Measurements from ENCODE around the gene PHYHD1. TPM values are rescaled to one million over a fixed set of nuclear protein-coding genes. Genes with fewer than 3 reads are reported as not detected.

Gene PHYHD1
- total and polyA plus RNA-seq, 2 of the 13 experiments (the other 11 are each of a cell fraction or from before 2014, with no cell fraction given): 10.6 to 25.3 TPM

- TF ChIP-seq, protein P1, sequence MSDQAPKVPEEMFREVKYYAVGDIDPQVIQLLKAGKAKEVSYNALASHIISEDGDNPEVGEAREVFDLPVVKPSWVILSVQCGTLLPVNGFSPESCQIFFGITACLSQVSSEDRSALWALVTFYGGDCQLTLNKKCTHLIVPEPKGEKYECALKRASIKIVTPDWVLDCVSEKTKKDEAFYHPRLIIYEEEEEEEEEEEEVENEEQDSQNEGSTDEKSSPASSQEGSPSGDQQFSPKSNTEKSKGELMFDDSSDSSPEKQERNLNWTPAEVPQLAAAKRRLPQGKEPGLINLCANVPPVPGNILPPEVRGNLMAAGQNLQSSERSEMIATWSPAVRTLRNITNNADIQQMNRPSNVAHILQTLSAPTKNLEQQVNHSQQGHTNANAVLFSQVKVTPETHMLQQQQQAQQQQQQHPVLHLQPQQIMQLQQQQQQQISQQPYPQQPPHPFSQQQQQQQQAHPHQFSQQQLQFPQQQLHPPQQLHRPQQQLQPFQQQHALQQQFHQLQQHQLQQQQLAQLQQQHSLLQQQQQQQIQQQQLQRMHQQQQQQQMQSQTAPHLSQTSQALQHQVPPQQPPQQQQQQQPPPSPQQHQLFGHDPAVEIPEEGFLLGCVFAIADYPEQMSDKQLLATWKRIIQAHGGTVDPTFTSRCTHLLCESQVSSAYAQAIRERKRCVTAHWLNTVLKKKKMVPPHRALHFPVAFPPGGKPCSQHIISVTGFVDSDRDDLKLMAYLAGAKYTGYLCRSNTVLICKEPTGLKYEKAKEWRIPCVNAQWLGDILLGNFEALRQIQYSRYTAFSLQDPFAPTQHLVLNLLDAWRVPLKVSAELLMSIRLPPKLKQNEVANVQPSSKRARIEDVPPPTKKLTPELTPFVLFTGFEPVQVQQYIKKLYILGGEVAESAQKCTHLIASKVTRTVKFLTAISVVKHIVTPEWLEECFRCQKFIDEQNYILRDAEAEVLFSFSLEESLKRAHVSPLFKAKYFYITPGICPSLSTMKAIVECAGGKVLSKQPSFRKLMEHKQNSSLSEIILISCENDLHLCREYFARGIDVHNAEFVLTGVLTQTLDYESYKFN (CRISPR knock-in tag; conservative IDR thresholded peaks at IDR 0.05): 0 out of 2 replicates have a peak, but pooled peaks have one; percentile 41
- TF ChIP-seq GABPB1 (CRISPR knock-in tag; IDR thresholded peaks at IDR 0.05) (peak; percentile 96), ZNF441 (CRISPR knock-in tag; IDR thresholded peaks at IDR 0.05; ENCODE audit: borderline replicate concordance) (peak; percentile 58; the same call in 1 of the 2 replicates), ELF1 (CRISPR knock-in tag; IDR thresholded peaks at IDR 0.05) (peak; percentile 98), SPEN (CRISPR knock-in tag; IDR thresholded peaks at IDR 0.05; ENCODE audit: low read depth) (peak; percentile 72; the same call in 1 of the 2 replicates), HOXA3 (CRISPR knock-in tag; IDR thresholded peaks at IDR 0.05) (peak; percentile 99), ZNF232 (CRISPR knock-in tag; IDR thresholded peaks at IDR 0.05; ENCODE audit: borderline replicate concordance) (0 out of 2 replicates have a peak, but pooled peaks have one; percentile 5), MAFG (CRISPR knock-in tag; IDR thresholded peaks at IDR 0.05) (no peak), RXRB (CRISPR knock-in tag; IDR thresholded peaks at IDR 0.05; ENCODE audit: borderline replicate concordance) (peak; percentile 47; the same call in 1 of the 2 replicates), NRL (CRISPR knock-in tag; IDR thresholded peaks at IDR 0.05; ENCODE audit: borderline replicate concordance) (no peak), KLF16 (CRISPR knock-in tag; IDR thresholded peaks at IDR 0.05) (peak in 1 of 2 experiments; percentile 87; a peak in 2 of 4 replicates), RBM22 (optimal IDR thresholded peaks at IDR 0.05; ENCODE audit: low read length) (no peak), ZNF430 (CRISPR knock-in tag; IDR thresholded peaks at IDR 0.05) (0 out of 2 replicates have a peak, but pooled peaks have one; percentile 51), ZC3H13 (CRISPR knock-in tag; IDR thresholded peaks at IDR 0.05) (0 out of 2 replicates have a peak, but pooled peaks have one; percentile 49), FOXA3 (CRISPR knock-in tag; IDR thresholded peaks at IDR 0.05) (0 out of 2 replicates have a peak, but pooled peaks have one; percentile 31), E2F5 (CRISPR knock-in tag; conservative IDR thresholded peaks at IDR 0.05) (peak; percentile 77), SAP130 (CRISPR knock-in tag; IDR thresholded peaks at IDR 0.05; ENCODE audit: low read depth) (peak; percentile 94)
- TF ChIP-seq, protein P2, sequence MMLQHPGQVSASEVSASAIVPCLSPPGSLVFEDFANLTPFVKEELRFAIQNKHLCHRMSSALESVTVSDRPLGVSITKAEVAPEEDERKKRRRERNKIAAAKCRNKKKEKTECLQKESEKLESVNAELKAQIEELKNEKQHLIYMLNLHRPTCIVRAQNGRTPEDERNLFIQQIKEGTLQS (CRISPR knock-in tag; IDR thresholded peaks at IDR 0.05): peak; percentile 76
- TF ChIP-seq, protein P3, sequence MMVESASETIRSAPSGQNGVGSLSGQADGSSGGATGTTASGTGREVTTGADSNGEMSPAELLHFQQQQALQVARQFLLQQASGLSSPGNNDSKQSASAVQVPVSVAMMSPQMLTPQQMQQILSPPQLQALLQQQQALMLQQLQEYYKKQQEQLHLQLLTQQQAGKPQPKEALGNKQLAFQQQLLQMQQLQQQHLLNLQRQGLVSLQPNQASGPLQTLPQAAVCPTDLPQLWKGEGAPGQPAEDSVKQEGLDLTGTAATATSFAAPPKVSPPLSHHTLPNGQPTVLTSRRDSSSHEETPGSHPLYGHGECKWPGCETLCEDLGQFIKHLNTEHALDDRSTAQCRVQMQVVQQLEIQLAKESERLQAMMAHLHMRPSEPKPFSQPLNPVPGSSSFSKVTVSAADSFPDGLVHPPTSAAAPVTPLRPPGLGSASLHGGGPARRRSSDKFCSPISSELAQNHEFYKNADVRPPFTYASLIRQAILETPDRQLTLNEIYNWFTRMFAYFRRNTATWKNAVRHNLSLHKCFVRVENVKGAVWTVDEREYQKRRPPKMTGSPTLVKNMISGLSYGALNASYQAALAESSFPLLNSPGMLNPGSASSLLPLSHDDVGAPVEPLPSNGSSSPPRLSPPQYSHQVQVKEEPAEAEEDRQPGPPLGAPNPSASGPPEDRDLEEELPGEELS (CRISPR knock-in tag; IDR thresholded peaks at IDR 0.05): peak; percentile 38; the same call in 1 of the 2 replicates
Measured at GRCh38 chr9:128881884-128882676, 38.7 kb upstream of the PHYHD1 start, which contains the start of the genes KYAT1 and LRRC8A (continued).
